HG02678 (cell line): ENCODE measurements around the gene KRTAP20-4.

Source experiments
- ATAC-seq: cut with Tn5 transposase; IDR thresholded peaks from one replicate; pipeline ENCODE4 v1.9.1; 2021; ENCODE audit warnings: mild to moderate bottlenecking, moderate library complexity; ENCODE audit not compliant: unreplicated experiment

The KRTAP20-4 gene

DNA sequence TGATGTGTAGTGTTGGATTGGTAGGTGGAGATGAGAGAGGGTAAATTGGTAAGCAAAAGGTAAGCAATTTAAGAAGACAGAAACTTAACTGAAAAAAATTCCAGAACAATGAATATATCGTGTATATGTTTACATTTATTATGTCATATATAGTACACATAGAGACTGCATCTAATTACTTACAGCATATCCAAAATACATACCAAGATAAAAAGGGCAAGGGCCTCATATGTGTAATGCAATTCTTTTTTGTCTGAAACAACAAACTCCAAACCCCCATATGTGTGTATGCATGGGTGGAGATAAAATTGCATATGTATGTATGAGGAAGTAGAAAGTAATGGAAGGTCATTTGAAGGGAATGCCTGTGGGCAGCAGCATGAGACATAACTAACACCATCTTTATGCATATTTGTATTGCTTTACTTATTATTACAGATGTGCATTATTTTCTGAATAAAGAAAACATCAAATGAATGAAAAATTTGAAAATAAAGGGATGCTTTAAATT, 26.5 kb downstream of the KRTAP20-4 start:
- ATAC-seq, result no peak

DNA sequence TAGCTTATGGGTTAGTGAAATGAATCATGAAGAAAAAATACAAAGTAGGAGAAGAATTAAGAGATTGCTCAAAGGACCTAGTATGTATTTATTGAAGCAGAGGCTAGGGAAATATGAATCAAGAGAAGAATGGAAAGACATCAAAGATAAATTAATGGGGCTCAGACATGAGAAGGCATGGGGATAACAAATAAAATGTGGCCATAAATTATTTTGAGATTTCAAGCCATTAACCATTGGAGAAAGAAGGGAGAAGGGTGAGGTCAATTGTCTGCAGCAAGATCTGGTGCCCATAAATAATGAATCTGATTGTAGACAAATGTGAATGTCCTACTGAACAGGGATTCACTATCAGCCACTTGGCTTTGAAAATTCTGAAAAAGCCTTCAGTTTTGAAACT, 32.5 kb downstream of the KRTAP20-4 start:
- ATAC-seq, result no peak

DNA sequence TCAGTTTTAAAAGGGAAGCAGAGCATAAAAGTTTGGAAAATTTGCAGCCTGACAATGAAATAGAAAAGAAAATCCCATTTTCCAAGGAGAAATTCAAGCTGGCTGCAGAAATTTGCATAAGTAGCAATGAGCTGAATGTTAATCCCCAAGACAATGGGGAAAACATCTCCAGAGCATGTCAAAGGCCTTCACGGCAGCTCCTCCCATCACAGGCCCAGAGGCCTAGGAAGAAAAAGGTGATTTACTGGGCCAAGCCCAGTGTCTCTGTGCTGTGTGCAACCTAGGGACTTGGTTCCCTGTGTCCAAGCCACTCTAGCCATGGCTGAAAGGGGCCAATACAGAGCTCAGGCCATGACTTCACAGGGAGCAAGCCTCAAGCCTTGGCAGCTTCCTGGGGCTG, 48.3 kb downstream of the KRTAP20-4 start:
- ATAC-seq, result no peak
